ENCODE measurements around the gene CDC73. TPM values are rescaled to one million over a fixed set of nuclear protein-coding genes. Genes with fewer than 3 reads are reported as not detected.
"Not testable (repeated sequence)": the region's sequence is repeated elsewhere in the genome, so short reads cannot be mapped to it uniquely, and the experiment has no call there.

Gene CDC73
- total and polyA plus RNA-seq, 7 experiments from 2014 or later = 57.6 to 65.0 (median 59.2) TPM

DNA sequence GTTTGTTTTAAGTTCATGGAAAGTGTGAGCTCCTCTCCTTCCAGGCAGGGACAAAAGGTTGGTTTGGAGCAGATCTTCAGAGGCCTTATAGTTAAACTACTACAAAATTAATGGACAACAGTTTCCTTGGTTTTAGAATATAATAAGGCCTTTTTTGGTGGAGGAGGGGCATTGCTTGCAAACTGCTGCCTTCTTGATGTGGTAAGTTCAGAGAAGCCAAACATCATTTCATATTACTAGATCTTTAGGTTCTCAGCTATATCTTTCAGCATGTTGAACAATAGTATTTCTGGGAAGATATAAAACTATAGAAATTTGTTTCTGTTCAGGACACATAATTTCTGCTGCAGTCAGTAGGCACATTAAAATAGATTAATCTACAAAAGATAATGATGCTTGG is 162.4 kb downstream of the CDC73 start:
- DNase-seq = peak in 1 of 9 donors; percentile 3
- Mint-ChIP-seq H3K27ac (peak overlapping the region in 5 of 9 donors; percentile 7 to 50 (median 16)), H3K4me3 (peak overlapping the region in 3 of 10 donors; percentile 18 to 26 (median 20)), H3K27me3 (no peaks in the 10 kb centered on the region), H3K9me3 (peaks cover 0 to 13% (median 2%) of the 10 kb centered on the region in 11 donors), H3K36me3 (peaks cover 4 to 18% (median 6%) of the 10 kb centered on the region in 5 donors), H3K4me1 (peaks cover 2 to 30% (median 21%) of the 10 kb centered on the region in 7 donors)
- ChIA-PET CTCF (no interaction called here), POLR2A (no interaction called here)
- Histone ChIP-seq H3K27ac (ENCODE audit: low read depth, low read length) (no peak overlapping the region), H3K4me1 (ENCODE audit: control insufficient read depth in 2 of 2, insufficient read depth in 2 of 2, low read length in 2 of 2) (no peaks in the 10 kb centered on the region), H3K36me3 (ENCODE audit: control insufficient read depth in 2 of 3, insufficient read depth in 3 of 3, low read length in 3 of 3) (no peaks in the 10 kb centered on the region), H3K4me3 (ENCODE audit: low read length) (no peak overlapping the region), H3K9me3 (ENCODE audit: control insufficient read depth in 2 of 3, low read length in 3 of 3) (no peaks in the 10 kb centered on the region), H3K27me3 (ENCODE audit: control insufficient read depth in 2 of 2, insufficient read depth in 2 of 2, low read length in 2 of 2) (no peaks in the 10 kb centered on the region)
- ATAC-seq = no peak
- intact Hi-C loops (cut with micrococcal nuclease) = no loop called here

GRCh38 chr1:193285641-193286040 is 163.8 kb downstream of the CDC73 start:
- Mint-ChIP-seq H3K36me3 (peaks cover 0 to 18% (median 6%) of the 10 kb centered on the region in 5 donors), H3K27me3 (peaks cover 0 to 8% (median under 1%) of the 10 kb centered on the region in 5 donors), H3K9me3 (peaks cover 0 to 13% (median 1%) of the 10 kb centered on the region in 11 donors), H3K4me1 (peaks cover 2 to 30% (median 21%) of the 10 kb centered on the region in 7 donors), H3K4me3 (no peak overlapping the region), H3K27ac (no peak overlapping the region)
- Histone ChIP-seq H3K4me1 (ENCODE audit: control insufficient read depth in 2 of 2, insufficient read depth in 2 of 2, low read length in 2 of 2) (no peaks in the 10 kb centered on the region), H3K36me3 (ENCODE audit: control insufficient read depth in 2 of 3, insufficient read depth in 3 of 3, low read length in 3 of 3) (no peaks in the 10 kb centered on the region), H3K27ac (ENCODE audit: low read depth, low read length) (no peak overlapping the region), H3K27me3 (ENCODE audit: control insufficient read depth in 2 of 2, insufficient read depth in 2 of 2, low read length in 2 of 2) (no peaks in the 10 kb centered on the region), H3K4me3 (ENCODE audit: low read length) (no peak overlapping the region), H3K9me3 (ENCODE audit: control insufficient read depth in 2 of 3, low read length in 3 of 3) (no peaks in the 10 kb centered on the region)
- no peak for ATAC-seq
- ChIA-PET POLR2A (no interaction called here), CTCF (no interaction called here)
- DNase-seq = no peak
- intact Hi-C loops (cut with micrococcal nuclease) = no loop called here

GRCh38 chr1:193288548-193289080 is 166.8 kb downstream of the CDC73 start:
- ATAC-seq; POLR2A ChIA-PET; H3K9me3 ChIP-seq (ENCODE audit: control insufficient read depth in 2 of 3, low read length in 3 of 3); DNase-seq; intact Hi-C loops (cut with micrococcal nuclease); CTCF ChIA-PET; H3K27me3 ChIP-seq (ENCODE audit: control insufficient read depth in 2 of 2, insufficient read depth in 2 of 2, low read length in 2 of 2); H3K4me3 ChIP-seq (ENCODE audit: low read length); H3K36me3 ChIP-seq (ENCODE audit: control insufficient read depth in 2 of 3, insufficient read depth in 3 of 3, low read length in 3 of 3); H3K4me1 ChIP-seq (ENCODE audit: control insufficient read depth in 2 of 2, insufficient read depth in 2 of 2, low read length in 2 of 2); H3K4me3 Mint-ChIP-seq; H3K27ac ChIP-seq (ENCODE audit: low read depth, low read length); H3K27ac Mint-ChIP-seq: not testable (repeated sequence)
- peaks cover 0 to 13% (median 1%) of the 10 kb centered on the region in 11 donors for H3K9me3 Mint-ChIP-seq
- H3K36me3 Mint-ChIP-seq = peaks cover 0 to 15% (median 6%) of the 10 kb centered on the region in 5 donors
- H3K27me3 Mint-ChIP-seq = peaks cover 0 to 11% (median 3%) of the 10 kb centered on the region in 5 donors
- H3K4me1 Mint-ChIP-seq = peaks cover under 1 to 23% (median 19%) of the 10 kb centered on the region in 7 donors

GRCh38 chr1:193293726-193294125 is 171.9 kb downstream of the CDC73 start:
- Mint-ChIP-seq H3K27ac (no peak overlapping the region), H3K4me3 (no peak overlapping the region), H3K36me3 (peaks cover 0 to 6% (median 0%) of the 10 kb centered on the region in 5 donors), H3K27me3 (peaks cover 0 to 11% (median 3%) of the 10 kb centered on the region in 5 donors), H3K9me3 (peaks cover 0 to 22% (median 7%) of the 10 kb centered on the region in 11 donors), H3K4me1 (no peaks in the 10 kb centered on the region)
- no peak overlapping the region for H3K27ac ChIP-seq (ENCODE audit: low read depth, low read length)
- no peaks in the 10 kb centered on the region for H3K27me3 ChIP-seq (ENCODE audit: control insufficient read depth in 2 of 2, insufficient read depth in 2 of 2, low read length in 2 of 2)
- POLR2A ChIA-PET = interaction anchor here (0.7 kb wide), 1 partner anchor 1199 kb away, joined by 3 read pairs; no protein-coding TSS in a partner anchor
- no peaks in the 10 kb centered on the region for H3K36me3 ChIP-seq (ENCODE audit: control insufficient read depth in 2 of 3, insufficient read depth in 3 of 3, low read length in 3 of 3)
- intact Hi-C loops (cut with micrococcal nuclease) = no loop called here
- H3K9me3 ChIP-seq (ENCODE audit: control insufficient read depth in 2 of 3, low read length in 3 of 3) = no peaks in the 10 kb centered on the region
- DNase-seq (no peak), ATAC-seq (no peak)
- CTCF ChIA-PET = no interaction called here
- H3K4me3 ChIP-seq (ENCODE audit: low read length) = no peak overlapping the region
- H3K4me1 ChIP-seq (ENCODE audit: control insufficient read depth in 2 of 2, insufficient read depth in 2 of 2, low read length in 2 of 2) = no peaks in the 10 kb centered on the region

GRCh38 chr1:193299038-193299437 is 177.2 kb downstream of the CDC73 start:
- Histone ChIP-seq H3K4me3 (ENCODE audit: low read length) (no peak overlapping the region), H3K27ac (ENCODE audit: low read depth, low read length) (no peak overlapping the region), H3K4me1 (ENCODE audit: control insufficient read depth in 2 of 2, insufficient read depth in 2 of 2, low read length in 2 of 2) (no peaks in the 10 kb centered on the region), H3K36me3 (ENCODE audit: control insufficient read depth in 2 of 3, insufficient read depth in 3 of 3, low read length in 3 of 3) (no peaks in the 10 kb centered on the region), H3K27me3 (ENCODE audit: control insufficient read depth in 2 of 2, insufficient read depth in 2 of 2, low read length in 2 of 2) (no peaks in the 10 kb centered on the region), H3K9me3 (ENCODE audit: control insufficient read depth in 2 of 3, low read length in 3 of 3) (no peaks in the 10 kb centered on the region)
- DNase-seq = no peak
- Mint-ChIP-seq H3K27ac (no peak overlapping the region), H3K9me3 (peaks cover 0 to 22% (median 7%) of the 10 kb centered on the region in 11 donors), H3K27me3 (peaks cover 0 to 7% (median 0%) of the 10 kb centered on the region in 5 donors), H3K36me3 (peaks cover 0 to 6% (median 0%) of the 10 kb centered on the region in 5 donors), H3K4me3 (no peak overlapping the region), H3K4me1 (no peaks in the 10 kb centered on the region)
- intact Hi-C loops (cut with micrococcal nuclease) = no loop called here
- ATAC-seq = no peak
- CTCF ChIA-PET = interaction anchor here (0.7 kb wide), 1 partner anchor 989 kb away, joined by 3 read pairs; no protein-coding TSS in a partner anchor
- POLR2A ChIA-PET = interaction anchor here (0.6 kb wide), 1 partner anchor 87 kb away, joined by 3 read pairs; no protein-coding TSS in a partner anchor

- no peaks in the 10 kb centered on the region for H3K9me3 ChIP-seq (ENCODE audit: control insufficient read depth in 2 of 3, low read length in 3 of 3)
- no peak overlapping the region for H3K27ac ChIP-seq (ENCODE audit: low read depth, low read length)
- no peaks in the 10 kb centered on the region for H3K4me1 ChIP-seq (ENCODE audit: control insufficient read depth in 2 of 2, insufficient read depth in 2 of 2, low read length in 2 of 2)
- H3K4me1 Mint-ChIP-seq = no peaks in the 10 kb centered on the region
- no peaks in the 10 kb centered on the region for H3K36me3 ChIP-seq (ENCODE audit: control insufficient read depth in 2 of 3, insufficient read depth in 3 of 3, low read length in 3 of 3)
- ATAC-seq (no peak), DNase-seq (no peak)
- H3K27ac Mint-ChIP-seq = no peak overlapping the region
- no peak overlapping the region for H3K4me3 ChIP-seq (ENCODE audit: low read length)
- POLR2A ChIA-PET = no interaction called here
- CTCF ChIA-PET = no interaction called here
- intact Hi-C loops (cut with micrococcal nuclease) = no loop called here
- H3K4me3 Mint-ChIP-seq = no peak overlapping the region
- H3K27me3 ChIP-seq (ENCODE audit: control insufficient read depth in 2 of 2, insufficient read depth in 2 of 2, low read length in 2 of 2) = no peaks in the 10 kb centered on the region
- H3K27me3 Mint-ChIP-seq = peaks cover 0 to 7% (median 0%) of the 10 kb centered on the region in 5 donors
- no peaks in the 10 kb centered on the region for H3K36me3 Mint-ChIP-seq
- H3K9me3 Mint-ChIP-seq = peaks cover 0 to 13% (median 2%) of the 10 kb centered on the region in 11 donors
Measured at GRCh38 chr1:193301746-193302145, 179.9 kb downstream of the CDC73 start.

DNA sequence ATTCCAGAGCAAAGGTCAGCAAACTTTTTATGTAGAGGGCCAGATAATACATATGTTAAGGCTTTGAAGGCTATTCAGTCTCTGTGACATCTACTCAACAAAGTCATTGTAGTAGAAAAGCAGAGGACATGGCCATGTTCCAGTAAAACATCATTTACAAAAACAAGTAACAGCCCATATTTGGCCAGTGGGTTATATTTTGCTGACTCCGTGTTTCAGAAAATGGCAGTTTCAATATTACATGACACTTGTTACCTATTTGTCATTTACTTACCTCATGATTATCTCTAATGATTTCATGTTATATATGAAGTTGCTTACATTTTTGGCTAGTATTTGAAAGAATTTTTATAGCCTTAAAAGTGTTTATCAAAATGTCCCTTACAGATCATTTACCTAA is 182.0 kb downstream of the CDC73 start:
- H3K27ac Mint-ChIP-seq = no peak overlapping the region
- no peaks in the 10 kb centered on the region for H3K9me3 Mint-ChIP-seq
- DNase-seq (no peak), ATAC-seq (no peak)
- H3K36me3 Mint-ChIP-seq = no peaks in the 10 kb centered on the region
- no peaks in the 10 kb centered on the region for H3K4me1 ChIP-seq (ENCODE audit: control insufficient read depth in 2 of 2, insufficient read depth in 2 of 2, low read length in 2 of 2)
- intact Hi-C loops (cut with micrococcal nuclease) = no loop called here
- H3K27me3 Mint-ChIP-seq = peaks cover 0 to 7% (median 0%) of the 10 kb centered on the region in 5 donors
- ChIA-PET CTCF (no interaction called here), POLR2A (no interaction called here)
- H3K36me3 ChIP-seq (ENCODE audit: control insufficient read depth in 2 of 3, insufficient read depth in 3 of 3, low read length in 3 of 3) = no peaks in the 10 kb centered on the region
- H3K27me3 ChIP-seq (ENCODE audit: control insufficient read depth in 2 of 2, insufficient read depth in 2 of 2, low read length in 2 of 2) = no peaks in the 10 kb centered on the region
- peaks cover 0 to 3% (median 0%) of the 10 kb centered on the region in 7 donors for H3K4me1 Mint-ChIP-seq
- no peak overlapping the region for H3K4me3 ChIP-seq (ENCODE audit: low read length)
- no peak overlapping the region for H3K27ac ChIP-seq (ENCODE audit: low read depth, low read length)
- H3K4me3 Mint-ChIP-seq = no peak overlapping the region
- H3K9me3 ChIP-seq (ENCODE audit: control insufficient read depth in 2 of 3, low read length in 3 of 3) = no peaks in the 10 kb centered on the region
